ENCODE measurements around the gene IKBKE.

- no peak for TF ChIP-seq EZH2 (IDR thresholded peaks at IDR 0.05; ENCODE audit: low read length)
- TF ChIP-seq, protein P1, sequence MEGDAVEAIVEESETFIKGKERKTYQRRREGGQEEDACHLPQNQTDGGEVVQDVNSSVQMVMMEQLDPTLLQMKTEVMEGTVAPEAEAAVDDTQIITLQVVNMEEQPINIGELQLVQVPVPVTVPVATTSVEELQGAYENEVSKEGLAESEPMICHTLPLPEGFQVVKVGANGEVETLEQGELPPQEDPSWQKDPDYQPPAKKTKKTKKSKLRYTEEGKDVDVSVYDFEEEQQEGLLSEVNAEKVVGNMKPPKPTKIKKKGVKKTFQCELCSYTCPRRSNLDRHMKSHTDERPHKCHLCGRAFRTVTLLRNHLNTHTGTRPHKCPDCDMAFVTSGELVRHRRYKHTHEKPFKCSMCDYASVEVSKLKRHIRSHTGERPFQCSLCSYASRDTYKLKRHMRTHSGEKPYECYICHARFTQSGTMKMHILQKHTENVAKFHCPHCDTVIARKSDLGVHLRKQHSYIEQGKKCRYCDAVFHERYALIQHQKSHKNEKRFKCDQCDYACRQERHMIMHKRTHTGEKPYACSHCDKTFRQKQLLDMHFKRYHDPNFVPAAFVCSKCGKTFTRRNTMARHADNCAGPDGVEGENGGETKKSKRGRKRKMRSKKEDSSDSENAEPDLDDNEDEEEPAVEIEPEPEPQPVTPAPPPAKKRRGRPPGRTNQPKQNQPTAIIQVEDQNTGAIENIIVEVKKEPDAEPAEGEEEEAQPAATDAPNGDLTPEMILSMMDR (optimal IDR thresholded peaks at IDR 0.05 in 1 of 3, IDR thresholded peaks at IDR 0.05 in 1 of 3, conservative IDR thresholded peaks at IDR 0.05 in 1 of 3; ENCODE audit: extremely low read depth in 1 of 3, insufficient read depth in 2 of 3, low read length in 3 of 3): no peak
Measured at GRCh38 chr1:206538901-206539640, 68.8 kb downstream of the IKBKE start.

Data from keratinocyte (primary cell).